Sigmoid colon (tissue), 7 donors: ENCODE data around the gene COL6A5. TPM values are rescaled to one million over a fixed set of nuclear protein-coding genes. Genes with fewer than 3 reads are reported as not detected.

Experiments used
- DNase-seq: peaks from one replicate; pipeline ENCODE4 v3.0.0-alpha.2; 2019
- H3K27ac ChIP-seq, 4 donors: fragments of 200-600 bp; sonication (generic); one replicate each; pipeline ENCODE4 v1.5.1; 2016 to 2019; ENCODE audit warnings: mild to moderate bottlenecking in 1 of 4
- H3K27me3 ChIP-seq, 3 donors: fragments of 200-600 bp; sonication (generic); one replicate each; pipeline ENCODE4 v1.5.1; 2019; ENCODE audit warnings: mild to moderate bottlenecking in 1 of 3
- H3K36me3 ChIP-seq, 4 donors: fragments of 200-600 bp; sonication (generic); one replicate each; pipeline ENCODE4 v1.5.1; 2016 to 2019
- H3K4me1 ChIP-seq, 4 donors: fragments of 200-600 bp; sonication (generic); one replicate each; pipeline ENCODE4 v1.5.1; 2017 to 2019
- H3K4me3 ChIP-seq, 4 donors: fragments of 200-600 bp; sonication (generic); one replicate each; pipeline ENCODE4 v1.5.1; 2017 to 2019; ENCODE audit warnings: mild to moderate bottlenecking in 2 of 4, moderate library complexity in 1 of 4
- H3K9me3 ChIP-seq, 4 donors: fragments of 200-600 bp in 3 of 4; sonication (generic) in 3 of 4; one replicate each; pipeline versions ENCODE4 v1.5.1 to v1.6.1; 2013 to 2019
- CTCF ChIP-seq, 4 experiments: fragments of 450-650 bp in 3 of 4; fragments of 200-600 bp in 1 of 4; IDR thresholded peaks; one replicate each; pipeline ENCODE4 v1.5.1; 2016 to 2019; ENCODE audit warnings: antibody characterized with exemption in 4 of 4, mild to moderate bottlenecking in 3 of 4, moderate library complexity in 2 of 4
- EP300 ChIP-seq, 4 donors: sonication (generic); formaldehyde crosslinking; IDR thresholded peaks; one replicate each; pipeline ENCODE4 v1.6.1; 2017; ENCODE audit warnings: antibody characterized with exemption in 4 of 4
- POLR2A ChIP-seq, 2 donors: fragments of 450-650 bp; IDR thresholded peaks; one replicate each; pipeline ENCODE4 v1.6.1; 2016; ENCODE audit warnings: antibody characterized with exemption in 2 of 2, mild to moderate bottlenecking in 2 of 2, moderate library complexity in 2 of 2
- POLR2AphosphoS5 ChIP-seq, 4 donors: sonication (generic); formaldehyde crosslinking; IDR thresholded peaks; one replicate each; pipeline ENCODE4 v1.6.1; 2017; ENCODE audit warnings: antibody characterized with exemption in 4 of 4
- WGBS, 2 donors: extraction: QIAGEN DNeasy Blood & Tissue Kit; methylation state at CpG; one replicate each; pipeline ENCODE4 v1.1.7; 2013; 5-methylcytosine and 5-hydroxymethylcytosine counted together
- intact Hi-C: fragments of 100-400 bp; cut with DNase I; formaldehyde crosslinking; loops from one replicate; pipeline ENCODE4 v1.15.1; 2023
- polyA plus RNA-seq, 3 donors: library from polyadenylated mRNA; stranded (reverse); fragments of 200-250 nt; gene quantifications; one replicate each; pipeline ENCODE4 v1.2.3, GENCODE V29; 2013
- total RNA-seq, 4 donors: library from RNA; depleted of rRNA; stranded (reverse); fragments of >200 nt; gene quantifications; one replicate each; pipeline ENCODE4 v1.1.0, GENCODE V29; 2016
- donor health status: healthy with polysubstance abuse.
- donor health status: Bipolar disorder and iron deficiency.
- donor health status: healthy.

COL6A5 gene
- total and polyA plus RNA-seq, 7 donors, result 0.09 TPM; not detected in 6

DNA sequence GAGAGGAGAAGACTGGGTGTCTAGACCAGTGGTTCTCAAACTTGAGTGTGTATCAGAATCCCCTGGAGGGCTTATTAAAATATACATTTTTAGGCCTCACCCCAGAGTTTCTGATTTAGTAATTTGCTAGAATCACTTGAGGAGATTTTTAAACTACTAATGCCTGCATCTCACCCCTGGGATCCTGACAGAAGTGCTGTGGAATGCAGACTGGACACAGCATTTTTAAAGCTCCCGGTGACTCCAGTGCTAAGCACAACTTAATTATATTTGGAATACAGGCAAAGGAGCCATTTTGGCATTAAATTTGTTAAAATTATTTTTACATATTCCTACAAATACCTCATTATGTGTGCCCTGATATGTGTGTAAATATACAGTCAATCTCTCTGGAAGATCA lies 144.8 kb downstream of the COL6A5 start:
- WGBS, 2 donors, result 69 to 80% methylated on average over 1 of the region's 1 CpG
- intact Hi-C loops, result no loop called here
- no peaks in the 10 kb centered on the region for H3K4me1 ChIP-seq
- no peak overlapping the region for H3K4me3 ChIP-seq
- H3K36me3 ChIP-seq, result no peaks in the 10 kb centered on the region
- no peak for TF ChIP-seq POLR2A (IDR thresholded peaks at IDR 0.05)
- no peak for TF ChIP-seq POLR2AphosphoS5 (IDR thresholded peaks at IDR 0.05)
- no peak for TF ChIP-seq EP300 (IDR thresholded peaks at IDR 0.05)
- TF ChIP-seq CTCF (IDR thresholded peaks at IDR 0.05), result no peak
- H3K27me3 ChIP-seq, result no peaks in the 10 kb centered on the region
- no peak overlapping the region for H3K27ac ChIP-seq
- no peak for DNase-seq
- no peaks in the 10 kb centered on the region for H3K9me3 ChIP-seq

DNA sequence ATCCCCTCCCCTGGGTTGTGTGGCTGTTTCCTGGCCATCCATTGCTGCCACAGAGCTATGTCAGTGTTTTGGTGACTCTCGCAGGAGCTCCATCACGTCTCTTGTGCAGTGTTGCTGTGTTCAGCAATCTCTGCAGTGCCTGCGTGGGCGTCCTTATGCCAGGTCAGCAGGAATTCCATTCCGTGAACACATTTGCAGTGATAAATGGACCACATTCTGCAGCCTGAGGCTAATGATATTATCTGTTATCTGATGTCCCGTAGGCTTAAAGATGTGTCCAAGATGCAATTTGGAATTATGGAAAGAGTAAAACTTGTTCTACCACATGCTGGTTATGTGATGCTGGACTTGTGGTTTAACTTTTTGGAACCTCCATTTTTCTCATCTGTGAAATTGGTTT lies 146.0 kb downstream of the COL6A5 start:
- DNase-seq, result no peak
- no peak overlapping the region for H3K27ac ChIP-seq
- WGBS, 2 donors, result 78 to 87% methylated on average over 6 of the region's 6 CpGs
- TF ChIP-seq POLR2AphosphoS5 (IDR thresholded peaks at IDR 0.05) (no peak), POLR2A (IDR thresholded peaks at IDR 0.05) (no peak), CTCF (IDR thresholded peaks at IDR 0.05) (no peak), EP300 (IDR thresholded peaks at IDR 0.05) (no peak)
- no peaks in the 10 kb centered on the region for H3K9me3 ChIP-seq
- intact Hi-C loops, result no loop called here
- H3K36me3 ChIP-seq, result no peaks in the 10 kb centered on the region
- no peak overlapping the region for H3K4me3 ChIP-seq
- no peaks in the 10 kb centered on the region for H3K4me1 ChIP-seq
- no peaks in the 10 kb centered on the region for H3K27me3 ChIP-seq

DNA sequence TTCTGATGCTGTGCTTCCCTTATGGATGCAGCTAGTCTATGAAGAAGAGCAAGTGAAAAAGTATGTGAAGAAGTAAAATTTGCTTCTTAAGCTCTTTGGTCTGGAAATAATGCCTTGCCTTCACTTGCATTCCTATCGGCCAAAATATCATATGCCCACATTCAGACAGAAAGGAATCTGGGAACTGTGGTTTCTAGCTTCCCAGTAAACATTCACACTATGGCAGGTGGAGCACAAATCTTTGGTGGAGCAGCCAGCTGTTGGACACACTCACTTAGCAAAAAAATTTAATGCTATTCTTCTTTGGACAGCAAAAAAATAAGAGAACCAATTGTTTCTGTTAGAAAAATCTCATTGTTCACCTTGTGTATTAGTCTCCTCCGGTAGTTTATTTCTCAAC lies 159.2 kb downstream of the COL6A5 start:
- Histone ChIP-seq H3K4me3 (no peak overlapping the region), H3K36me3 (no peaks in the 10 kb centered on the region), H3K4me1 (no peaks in the 10 kb centered on the region), H3K9me3 (no peaks in the 10 kb centered on the region), H3K27me3 (peaks cover 0 to 8% (median 0%) of the 10 kb centered on the region in 3 donors), H3K27ac (no peak overlapping the region)
- WGBS, 2 donors, result 94 to 96% methylated on average over 2 of the region's 2 CpGs
- TF ChIP-seq POLR2A (IDR thresholded peaks at IDR 0.05), result no peak
- TF ChIP-seq EP300 (IDR thresholded peaks at IDR 0.05), result no peak
- no peak for TF ChIP-seq POLR2AphosphoS5 (IDR thresholded peaks at IDR 0.05)
- no peak for TF ChIP-seq CTCF (IDR thresholded peaks at IDR 0.05)
- no peak for DNase-seq
- intact Hi-C loops, result no loop called here

GRCh38 chr3:130506031-130506430 lies 160.6 kb downstream of the COL6A5 start:
- H3K9me3 ChIP-seq, result no peaks in the 10 kb centered on the region
- no peak overlapping the region for H3K27ac ChIP-seq
- no peak overlapping the region for H3K4me3 ChIP-seq
- no peak for DNase-seq
- WGBS, 2 donors, result 77 to 79% methylated on average over 3 of the region's 3 CpGs
- intact Hi-C loops, result no loop called here
- no peaks in the 10 kb centered on the region for H3K4me1 ChIP-seq
- H3K36me3 ChIP-seq, result no peaks in the 10 kb centered on the region
- H3K27me3 ChIP-seq, result peaks cover 0 to 8% (median 0%) of the 10 kb centered on the region in 3 donors
- TF ChIP-seq POLR2AphosphoS5 (IDR thresholded peaks at IDR 0.05), result no peak
- no peak for TF ChIP-seq CTCF (IDR thresholded peaks at IDR 0.05)
- TF ChIP-seq EP300 (IDR thresholded peaks at IDR 0.05), result no peak
- no peak for TF ChIP-seq POLR2A (IDR thresholded peaks at IDR 0.05)

- Histone ChIP-seq H3K27ac (no peak overlapping the region), H3K4me3 (no peak overlapping the region), H3K4me1 (no peaks in the 10 kb centered on the region), H3K9me3 (no peaks in the 10 kb centered on the region), H3K36me3 (no peaks in the 10 kb centered on the region), H3K27me3 (peaks cover 0 to 8% (median 0%) of the 10 kb centered on the region in 3 donors)
- 87% methylated on average over 2 of the region's 2 CpGs for WGBS, 2 donors
- TF ChIP-seq POLR2AphosphoS5 (IDR thresholded peaks at IDR 0.05) (no peak), CTCF (IDR thresholded peaks at IDR 0.05) (no peak), EP300 (IDR thresholded peaks at IDR 0.05) (no peak), POLR2A (IDR thresholded peaks at IDR 0.05) (no peak)
- intact Hi-C loops, result no loop called here
- no peak for DNase-seq
Measured at GRCh38 chr3:130507746-130508145, 162.3 kb downstream of the COL6A5 start.
